Nucleus accumbens (tissue), 56 donors: ENCODE data around the gene PTGDS.
A peak's percentile ranks its signal among the peaks of the same experiment; 100 is the strongest.

Experiments
- DNase-seq, 56 donors: peaks; one replicate each; lab custom pipeline; 2025; lab: John Stamatoyannopoulos, UW

Gene PTGDS

GRCh38 chr9:136984464-136985026 lies 7.2 kb downstream of the PTGDS start:
- DNase-seq = peak in 2 of 56 donors; percentile 21 to 66

- DNase-seq = peak in 3 of 56 donors; percentile 19 to 60 (median 39)
Observed at GRCh38 chr9:136985027-136985602, 7.8 kb downstream of the PTGDS start.

GRCh38 chr9:136985853-136986252 lies 8.5 kb downstream of the PTGDS start:
- no peak for DNase-seq

GRCh38 chr9:136988872-136989271 lies 11.6 kb downstream of the PTGDS start:
- no peak for DNase-seq

- no peak for DNase-seq
Observed at GRCh38 chr9:136990242-136990911, 13.1 kb downstream of the PTGDS start.

- peak in 54 of 56 donors; percentile 31 to 95 (median 84) for DNase-seq
Observed at GRCh38 chr9:136991993-136992818, 14.9 kb downstream of the PTGDS start, which contains the start of gene PAXX. Gene PAXX, plus strand, starts transcription at chr9:136992422. Its CDS starts 22 bp downstream, at chr9:136992444.

- DNase-seq = no peak
Observed at GRCh38 chr9:136992819-136993369, 15.6 kb downstream of the PTGDS start.

GRCh38 chr9:136994180-136994887 lies 17.0 kb downstream of the PTGDS start:
- DNase-seq = no peak

GRCh38 chr9:136994888-136995230 lies 17.6 kb downstream of the PTGDS start:
- DNase-seq = no peak

GRCh38 chr9:136995362-136995761 lies 18.1 kb downstream of the PTGDS start:
- DNase-seq = no peak

GRCh38 chr9:136995772-136996311 lies 18.5 kb downstream of the PTGDS start:
- DNase-seq = peak in 16 of 56 donors; percentile 17 to 67 (median 31)

- DNase-seq = peak in 1 of 56 donors; percentile 41
Observed at GRCh38 chr9:136996361-136997292, 19.3 kb downstream of the PTGDS start, which contains the start of gene CLIC3. Gene CLIC3, minus strand, starts transcription at chr9:136996568. Its CDS starts 25 bp downstream, at chr9:136996543.

- DNase-seq = no peak
Observed at GRCh38 chr9:136997371-136997770, 20.1 kb downstream of the PTGDS start.

GRCh38 chr9:136997830-136998234 lies 20.5 kb downstream of the PTGDS start:
- no peak for DNase-seq

- DNase-seq = no peak
Observed at GRCh38 chr9:137000177-137000930, 23.1 kb downstream of the PTGDS start.

- no peak for DNase-seq
Observed at GRCh38 chr9:137001857-137002645, 24.7 kb downstream of the PTGDS start.

- DNase-seq = no peak
Observed at GRCh38 chr9:137002646-137003041, 25.3 kb downstream of the PTGDS start.
